WI38 (cell line): Measurements from ENCODE around the gene CAMK2G.
"Not testable (repeated sequence)": the region's sequence is repeated elsewhere in the genome, so short reads cannot be mapped to it uniquely, and the experiment has no call there.

Source experiments
- H3K4me3 ChIP-seq: 2 replicates; pipeline ENCODE4 v1.5.1; 2011; ENCODE audit warnings: low read depth, mild to moderate bottlenecking, control low read depth, low read length
- TF ChIP-seq, protein P1 (sequence below): IDR thresholded peaks from 2 replicates; pipeline ENCODE4 v1.5.1; 2012; ENCODE audit warnings: low read depth, mild to moderate bottlenecking, control low read depth, low read length

CAMK2G gene

DNA sequence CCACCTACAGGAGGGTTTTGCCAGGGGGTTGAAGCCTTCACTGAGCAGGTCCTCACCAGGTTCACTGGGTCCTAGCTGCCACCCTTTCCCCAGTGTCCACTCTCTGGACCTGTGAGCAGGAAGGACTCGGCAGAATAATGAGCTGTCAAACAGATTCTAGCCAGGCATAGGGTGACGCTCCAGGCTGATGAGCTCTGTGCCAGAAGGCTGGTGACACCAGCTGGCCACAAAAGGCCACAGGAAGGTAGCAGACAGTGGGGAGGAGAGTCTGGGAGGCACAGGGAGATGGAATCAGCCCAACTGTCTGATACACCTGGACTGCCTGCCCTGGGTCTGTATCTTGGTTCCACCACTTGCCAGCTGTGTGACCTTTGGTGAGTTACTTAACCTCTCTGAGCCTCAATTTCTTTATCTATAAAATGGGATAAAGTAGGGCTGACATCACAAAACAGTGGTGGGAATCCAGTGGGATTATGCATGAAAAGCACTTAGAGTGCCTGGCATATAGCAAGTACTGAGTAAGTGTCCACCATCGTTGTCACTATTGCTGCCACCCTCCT, 36.3 kb downstream of the CAMK2G start:
- TF ChIP-seq, protein P1, sequence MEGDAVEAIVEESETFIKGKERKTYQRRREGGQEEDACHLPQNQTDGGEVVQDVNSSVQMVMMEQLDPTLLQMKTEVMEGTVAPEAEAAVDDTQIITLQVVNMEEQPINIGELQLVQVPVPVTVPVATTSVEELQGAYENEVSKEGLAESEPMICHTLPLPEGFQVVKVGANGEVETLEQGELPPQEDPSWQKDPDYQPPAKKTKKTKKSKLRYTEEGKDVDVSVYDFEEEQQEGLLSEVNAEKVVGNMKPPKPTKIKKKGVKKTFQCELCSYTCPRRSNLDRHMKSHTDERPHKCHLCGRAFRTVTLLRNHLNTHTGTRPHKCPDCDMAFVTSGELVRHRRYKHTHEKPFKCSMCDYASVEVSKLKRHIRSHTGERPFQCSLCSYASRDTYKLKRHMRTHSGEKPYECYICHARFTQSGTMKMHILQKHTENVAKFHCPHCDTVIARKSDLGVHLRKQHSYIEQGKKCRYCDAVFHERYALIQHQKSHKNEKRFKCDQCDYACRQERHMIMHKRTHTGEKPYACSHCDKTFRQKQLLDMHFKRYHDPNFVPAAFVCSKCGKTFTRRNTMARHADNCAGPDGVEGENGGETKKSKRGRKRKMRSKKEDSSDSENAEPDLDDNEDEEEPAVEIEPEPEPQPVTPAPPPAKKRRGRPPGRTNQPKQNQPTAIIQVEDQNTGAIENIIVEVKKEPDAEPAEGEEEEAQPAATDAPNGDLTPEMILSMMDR = no peak
- H3K4me3 ChIP-seq = no peak overlapping the region

DNA sequence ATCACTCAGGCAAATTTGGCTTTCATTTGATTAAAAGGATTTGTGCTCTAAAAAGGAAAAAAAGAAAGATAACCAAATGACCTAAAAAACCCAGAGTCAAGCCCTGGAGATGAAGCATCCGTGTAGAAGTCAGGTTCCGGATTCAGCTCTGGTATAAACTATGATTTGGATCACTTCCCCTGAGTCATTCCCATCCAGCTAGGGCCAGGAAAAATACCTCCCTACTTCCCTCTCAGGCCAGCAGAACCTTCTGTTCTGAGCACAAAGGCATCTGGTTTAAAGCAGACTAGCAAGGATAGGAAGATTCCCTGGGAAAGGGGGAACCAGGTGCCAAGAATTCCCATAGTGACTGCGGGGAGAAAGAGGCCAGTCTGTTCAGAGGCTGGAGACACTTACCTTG, 37.3 kb downstream of the CAMK2G start:
- TF ChIP-seq, protein P1 = no peak

DNA sequence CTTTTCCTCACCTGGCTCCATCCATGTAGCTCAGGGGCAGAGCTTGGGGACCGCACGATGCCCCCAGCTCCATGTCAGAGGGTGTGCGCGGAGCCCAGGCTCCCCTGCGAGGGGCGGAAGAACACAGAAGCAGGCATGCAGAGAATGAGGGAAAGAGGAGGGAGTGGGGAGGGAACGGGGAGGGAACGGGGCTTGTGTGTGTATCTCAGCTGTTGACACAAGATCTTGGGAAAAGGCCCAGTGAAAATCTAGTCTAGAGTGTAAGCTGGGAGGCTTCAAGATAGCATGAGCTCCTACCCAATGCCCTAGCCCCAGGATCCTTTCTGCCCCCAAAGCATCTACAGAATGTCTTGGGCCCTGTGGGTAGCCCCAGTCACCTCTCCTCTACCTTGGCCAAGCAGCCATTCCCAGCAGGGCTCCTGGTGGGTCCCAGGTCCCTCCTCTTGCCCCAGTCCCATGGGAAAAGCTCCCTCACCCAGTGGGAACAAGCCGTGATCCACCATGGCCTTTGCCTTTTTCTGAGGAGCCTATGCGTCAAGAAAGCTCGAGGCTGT, 37.9 kb downstream of the CAMK2G start:
- H3K4me3 ChIP-seq = no peak overlapping the region

More for the DNA sequence above, 37.3 kb downstream of the CAMK2G start:
- no peak overlapping the region for H3K4me3 ChIP-seq

DNA sequence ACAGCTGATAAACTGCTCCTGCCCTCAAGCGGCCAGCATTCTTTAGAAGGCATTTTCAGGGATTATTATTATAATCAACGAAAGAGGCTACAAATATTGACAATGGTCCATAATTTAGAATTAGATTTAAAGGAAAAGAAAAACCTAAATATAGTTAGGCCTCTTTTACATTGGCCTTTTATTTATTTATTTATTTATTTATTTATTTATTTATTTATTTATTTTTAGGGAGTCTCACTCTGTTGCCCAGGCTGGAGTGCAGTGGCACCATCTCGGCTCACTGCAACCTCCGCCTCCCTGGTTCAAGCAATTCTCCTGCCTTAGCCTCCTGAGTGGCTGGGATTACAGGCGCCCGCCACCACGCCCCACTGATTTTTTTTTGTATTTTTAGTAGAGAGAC, 45.3 kb downstream of the CAMK2G start:
- not testable (repeated sequence) for H3K4me3 ChIP-seq

More for the DNA sequence above, 37.9 kb downstream of the CAMK2G start:
- TF ChIP-seq, protein P1 = no peak

DNA sequence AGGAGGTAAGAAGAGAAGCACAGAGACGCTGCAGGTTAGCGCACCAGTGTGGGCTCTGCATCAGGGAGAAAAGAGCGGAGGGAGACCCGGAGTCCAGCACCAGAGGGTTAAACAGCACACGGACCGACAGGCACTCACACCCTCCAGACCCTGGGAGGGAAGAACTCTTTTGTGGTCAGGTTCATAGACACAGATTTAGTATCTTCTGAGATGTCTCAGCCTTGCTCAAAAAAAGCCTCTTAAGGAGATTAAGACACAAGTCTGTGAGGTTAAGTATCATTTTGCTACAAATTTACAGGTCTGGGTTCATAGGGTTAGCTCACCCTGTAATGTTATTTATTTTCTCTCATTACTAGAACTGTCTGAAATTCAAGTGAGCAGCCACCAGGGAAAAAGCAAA, 46.2 kb downstream of the CAMK2G start:
- H3K4me3 ChIP-seq = no peak overlapping the region
- TF ChIP-seq, protein P1 = no peak

DNA sequence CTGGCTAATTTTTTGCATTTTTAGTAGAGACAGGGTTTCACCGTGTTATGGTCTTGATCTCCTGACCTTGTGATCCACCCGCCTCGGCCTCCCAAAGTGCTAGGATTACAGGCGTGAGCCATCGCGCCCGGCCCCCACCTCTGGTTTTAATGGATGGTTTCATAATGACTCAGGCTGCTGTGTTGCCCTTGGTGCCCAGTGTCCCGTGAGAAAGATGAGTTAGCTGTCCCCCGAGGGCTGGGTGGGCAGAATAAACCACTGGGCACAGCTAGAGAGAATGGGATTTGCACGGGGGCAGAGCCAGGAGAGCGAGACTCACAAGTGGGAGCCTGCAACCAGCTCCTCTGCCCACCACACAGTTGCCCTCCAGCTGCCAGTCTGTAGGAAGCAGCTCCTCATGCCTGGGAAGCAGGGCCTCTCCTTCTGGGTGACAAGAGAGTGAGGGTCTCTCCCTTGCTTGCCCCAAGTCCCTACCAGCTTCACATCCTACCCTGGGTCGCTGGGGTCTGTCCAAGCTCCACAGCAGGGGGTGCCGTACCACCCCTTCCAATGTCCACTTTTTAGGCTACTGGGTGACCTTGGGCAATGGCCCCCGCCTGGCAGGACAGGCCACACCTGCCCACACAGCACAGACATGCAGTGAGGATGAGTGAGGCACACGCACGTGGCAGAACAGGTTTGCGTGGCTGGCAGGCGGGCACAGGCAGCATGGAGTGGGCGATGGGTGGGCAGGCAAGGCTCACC, 46.8 kb downstream of the CAMK2G start:
- H3K4me3 ChIP-seq = no peak overlapping the region
- TF ChIP-seq, protein P1 = no peak

DNA sequence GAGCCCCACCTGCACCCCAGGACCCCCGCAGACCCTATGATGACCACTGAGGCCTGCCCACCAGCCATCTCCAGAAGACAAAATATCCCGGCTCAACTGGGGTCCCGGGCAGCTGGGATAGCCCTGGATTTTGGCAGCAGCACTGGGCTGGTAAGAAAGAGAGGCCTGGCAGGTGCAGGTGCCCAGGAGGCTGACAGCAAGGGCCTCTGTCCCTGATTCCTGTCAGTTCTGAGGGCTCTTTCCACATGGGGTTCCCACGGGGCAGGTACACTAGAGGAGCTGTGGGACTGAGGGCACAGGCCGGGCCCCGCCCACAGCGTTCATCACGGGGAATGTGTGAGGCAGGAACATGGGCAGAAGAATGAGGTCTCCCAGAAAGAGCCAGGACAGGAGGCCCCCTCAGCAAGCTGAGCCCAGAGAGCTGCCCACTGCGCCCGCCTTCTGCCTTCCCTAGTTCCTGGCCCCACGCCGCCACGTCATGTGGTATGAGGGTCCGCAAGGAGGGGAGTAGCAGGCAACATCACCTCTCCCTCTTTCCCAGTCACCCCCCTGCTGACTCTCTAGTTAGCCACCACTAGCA, 50.1 kb downstream of the CAMK2G start:
- no peak overlapping the region for H3K4me3 ChIP-seq
- TF ChIP-seq, protein P1 = no peak
